Psoas muscle (tissue), 8 donors: ENCODE data around the gene MED4. TPM values are rescaled to one million over a fixed set of nuclear protein-coding genes. Genes with fewer than 3 reads are reported as not detected.

Experiments used
- ATAC-seq, 4 donors: fragments of 200-7000 bp; cut with Tn5 transposase; one replicate each; pipeline ENCODE4 v1.9.1; 2020; ENCODE audit warnings: moderate library complexity in 3 of 4, mild to moderate bottlenecking in 2 of 4
- DNase-seq, 2 donors: peaks; one replicate each; pipeline ENCODE4 v3.0.0-alpha.2; 2020
- H3K27ac ChIP-seq: fragments of 200-600 bp; one replicate; pipeline ENCODE4 v1.8.0; 2022
- H3K27me3 ChIP-seq, 3 donors: fragments of 200-600 bp in 1 of 3; one replicate each; pipeline versions ENCODE4 v1.6.1 to v1.8.0; 2013 to 2022; ENCODE audit warnings: low read length in 2 of 3, mild to moderate bottlenecking in 2 of 3, moderate library complexity in 1 of 3; ENCODE audit not compliant: insufficient read depth in 3 of 3
- H3K36me3 ChIP-seq, 2 donors: fragments of 200-600 bp in 1 of 2; one replicate each; pipeline versions ENCODE4 v1.6.1 to v1.8.0; 2013 to 2022; ENCODE audit warnings: low read depth in 1 of 2, mild to moderate bottlenecking in 1 of 2, moderate library complexity in 1 of 2; ENCODE audit not compliant: insufficient read depth in 1 of 2
- H3K4me1 ChIP-seq: fragments of 200-600 bp; one replicate; pipeline ENCODE4 v1.8.0; 2022
- H3K4me3 ChIP-seq: fragments of 200-600 bp; one replicate; pipeline ENCODE4 v1.8.0; 2022; ENCODE audit warnings: mild to moderate bottlenecking
- H3K9me3 ChIP-seq: fragments of 200-600 bp; one replicate; pipeline ENCODE4 v1.8.0; 2022
- WGBS, 3 donors: extraction: QIAGEN DNeasy Blood & Tissue Kit; methylation state at CpG; one replicate each; pipeline versions ENCODE4 v1.1.6 to v1.1.7; 2013; 5-methylcytosine and 5-hydroxymethylcytosine counted together
- intact Hi-C, 2 donors: fragments of 100-400 bp; cut with DNase I; formaldehyde crosslinking; loops; one replicate each; pipeline versions ENCODE4 v1.11.0 to v1.14.2; 2022
- polyA plus RNA-seq, 3 donors: library from polyadenylated mRNA; stranded (reverse); fragments of 200-250 nt; gene quantifications; one replicate each; pipeline ENCODE4 v1.2.3, GENCODE V29; 2013
- total RNA-seq, 4 donors: library from RNA; stranded (reverse); fragmentation: NEBNext Ultra II Directional in 2 of 4; extraction: Animal tissue kit (Norgen Biotek cat#: 25700) in 2 of 4; gene quantifications; one replicate each; pipeline versions ENCODE4 v1.2.1 to v1.2.4, GENCODE V29; 2021 to 2023
- TF ChIP-seq, protein P1 (sequence below): fragments of 200-600 bp; IDR thresholded peaks from one replicate; pipeline ENCODE4 v1.8.0; 2022; ENCODE audit warnings: antibody characterized with exemption
- donor health status: healthy with polysubstance abuse.
- donor health status: DM: no; HTN: no; CAD: no; lungs with moderate emphysema.
- donor health status: Bipolar disorder and iron deficiency.
- donor health status: healthy.
- donor health status: DM: yes; HTN: yes; CAD: no.
- donor health status: DM: no; HTN: no; CAD: no.
- donor health status: DM: no; HTN: no; CAD: no.
- donor health status: DM: yes; HTN: yes; CAD: no.

Gene MED4
- total and polyA plus RNA-seq, 7 donors, result 41.3 to 81.0 (median 48.5) TPM

DNA sequence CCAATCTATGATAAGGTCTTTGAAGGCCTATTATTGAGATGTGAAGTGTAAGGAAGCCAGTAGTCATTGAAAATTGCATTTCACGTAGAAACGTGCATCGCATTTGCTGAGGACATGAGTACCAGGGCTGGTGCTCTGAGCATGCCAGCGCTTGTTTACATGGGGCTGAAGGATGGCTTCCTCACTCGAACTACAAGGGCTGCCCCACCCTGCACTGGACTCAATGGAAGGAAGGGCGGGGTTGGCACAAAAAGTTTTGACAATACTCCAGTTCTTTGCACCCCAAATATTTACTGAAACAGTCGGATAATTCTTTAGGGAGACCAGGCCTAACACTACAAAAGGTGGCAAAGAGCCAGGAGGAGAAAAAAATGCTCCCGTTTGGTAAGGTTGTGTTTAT lies 28.9 kb upstream of the MED4 start:
- no peaks in the 10 kb centered on the region for H3K27me3 ChIP-seq
- no peaks in the 10 kb centered on the region for H3K9me3 ChIP-seq
- ATAC-seq (no peak), DNase-seq (no peak)
- TF ChIP-seq, protein P1, sequence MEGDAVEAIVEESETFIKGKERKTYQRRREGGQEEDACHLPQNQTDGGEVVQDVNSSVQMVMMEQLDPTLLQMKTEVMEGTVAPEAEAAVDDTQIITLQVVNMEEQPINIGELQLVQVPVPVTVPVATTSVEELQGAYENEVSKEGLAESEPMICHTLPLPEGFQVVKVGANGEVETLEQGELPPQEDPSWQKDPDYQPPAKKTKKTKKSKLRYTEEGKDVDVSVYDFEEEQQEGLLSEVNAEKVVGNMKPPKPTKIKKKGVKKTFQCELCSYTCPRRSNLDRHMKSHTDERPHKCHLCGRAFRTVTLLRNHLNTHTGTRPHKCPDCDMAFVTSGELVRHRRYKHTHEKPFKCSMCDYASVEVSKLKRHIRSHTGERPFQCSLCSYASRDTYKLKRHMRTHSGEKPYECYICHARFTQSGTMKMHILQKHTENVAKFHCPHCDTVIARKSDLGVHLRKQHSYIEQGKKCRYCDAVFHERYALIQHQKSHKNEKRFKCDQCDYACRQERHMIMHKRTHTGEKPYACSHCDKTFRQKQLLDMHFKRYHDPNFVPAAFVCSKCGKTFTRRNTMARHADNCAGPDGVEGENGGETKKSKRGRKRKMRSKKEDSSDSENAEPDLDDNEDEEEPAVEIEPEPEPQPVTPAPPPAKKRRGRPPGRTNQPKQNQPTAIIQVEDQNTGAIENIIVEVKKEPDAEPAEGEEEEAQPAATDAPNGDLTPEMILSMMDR, result no peak
- WGBS, 3 donors, result 60 to 71% (median 61%) methylated on average over 8 of the region's 8 CpGs
- H3K36me3 ChIP-seq, result no peaks in the 10 kb centered on the region
- no peak overlapping the region for H3K27ac ChIP-seq
- no peak overlapping the region for H3K4me3 ChIP-seq
- intact Hi-C loops, result loop anchor here (10.0 kb wide), 3 partner anchors 101 to 461 kb away; partner anchors contain the start of gene RB1 (in 1 of the 2)
- H3K4me1 ChIP-seq, result peaks cover 17% of the 10 kb centered on the region

DNA sequence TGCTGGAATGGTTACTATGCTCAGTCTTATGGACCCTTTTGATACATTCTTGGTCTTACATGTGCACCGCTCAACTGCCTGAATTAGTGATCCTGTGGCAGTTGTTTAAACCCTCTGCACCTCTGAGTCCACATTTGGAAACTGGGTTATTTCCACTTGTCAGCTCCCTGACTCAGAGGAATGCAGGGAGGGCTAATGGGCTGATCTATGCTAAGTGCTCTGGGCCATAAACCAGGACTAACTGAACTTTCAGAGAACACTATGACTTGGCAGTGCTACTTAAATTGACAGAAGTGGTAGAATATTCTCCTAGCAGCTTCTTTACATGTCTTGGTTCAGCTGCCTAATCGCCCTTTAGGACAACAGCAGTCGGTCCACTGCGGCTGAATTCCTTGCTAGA lies 26.8 kb upstream of the MED4 start:
- Histone ChIP-seq H3K9me3 (no peaks in the 10 kb centered on the region), H3K4me3 (no peak overlapping the region), H3K4me1 (peaks cover 6% of the 10 kb centered on the region), H3K36me3 (no peaks in the 10 kb centered on the region), H3K27ac (no peak overlapping the region), H3K27me3 (no peaks in the 10 kb centered on the region)
- DNase-seq, result no peak
- intact Hi-C loops, result loop anchor here (10.0 kb wide), 3 partner anchors 103 to 463 kb away; partner anchors contain the start of gene RB1 (in 1 of the 2)
- ATAC-seq, result peak in 1 of 4 donors; percentile 44
- WGBS, 3 donors, result 83 to 97% (median 93%) methylated on average over 4 of the region's 4 CpGs
- TF ChIP-seq, protein P1, result no peak

DNA sequence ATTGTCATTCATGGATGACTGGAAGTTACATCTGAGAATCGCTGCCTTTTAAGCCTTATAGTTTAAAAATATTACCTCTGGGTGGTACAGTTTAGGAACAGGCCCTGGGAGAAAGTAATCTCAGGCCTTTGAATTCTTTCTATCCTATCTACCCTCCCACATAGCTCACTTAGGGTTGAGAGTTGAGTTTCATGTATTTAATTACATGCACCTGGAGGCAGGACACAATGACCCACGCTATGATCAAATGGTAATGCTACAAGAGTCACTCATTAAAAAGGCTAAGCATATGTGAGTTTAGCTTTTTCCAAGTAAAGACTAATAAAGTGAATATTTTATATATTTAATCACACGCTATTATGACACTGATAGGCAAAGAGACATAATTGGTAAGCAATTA lies 25.3 kb upstream of the MED4 start:
- 67 to 73% (median 67%) methylated on average over 3 of the region's 3 CpGs for WGBS, 3 donors
- intact Hi-C loops, result loop anchor here (10.0 kb wide), 3 partner anchors 105 to 465 kb away; partner anchors contain the start of gene RB1 (in 1 of the 2)
- H3K36me3 ChIP-seq, result no peaks in the 10 kb centered on the region
- H3K9me3 ChIP-seq, result no peaks in the 10 kb centered on the region
- ATAC-seq, result no peak
- no peaks in the 10 kb centered on the region for H3K27me3 ChIP-seq
- no peak for DNase-seq
- H3K27ac ChIP-seq, result no peak overlapping the region
- TF ChIP-seq, protein P1, result no peak
- no peak overlapping the region for H3K4me3 ChIP-seq
- H3K4me1 ChIP-seq, result peaks cover 2% of the 10 kb centered on the region

DNA sequence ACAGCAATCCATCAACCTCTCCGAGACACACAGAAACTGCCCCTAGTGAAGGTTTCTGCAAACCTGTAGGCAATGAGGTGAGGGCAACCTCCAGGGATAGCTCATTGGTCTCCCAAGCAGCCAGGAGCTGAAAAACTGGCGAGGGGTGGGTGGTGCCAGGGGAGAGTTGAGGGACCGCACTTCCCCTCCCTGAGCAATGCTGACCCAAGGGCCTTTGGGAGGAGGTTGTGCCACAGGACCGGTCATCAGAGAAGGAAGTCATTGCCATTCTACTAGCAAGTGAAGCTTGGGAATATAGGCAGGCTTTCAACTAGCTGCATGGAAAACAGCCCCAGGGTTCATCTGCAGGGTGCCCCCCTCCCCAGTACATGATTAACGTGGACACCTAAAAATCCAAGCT lies 23.1 kb upstream of the MED4 start:
- DNase-seq (no peak), ATAC-seq (no peak)
- WGBS, 3 donors, result 89 to 90% (median 89%) methylated on average over 5 of the region's 5 CpGs
- H3K36me3 ChIP-seq, result no peaks in the 10 kb centered on the region
- intact Hi-C loops, result no loop called here
- no peaks in the 10 kb centered on the region for H3K4me1 ChIP-seq
- TF ChIP-seq, protein P1, result no peak
- no peaks in the 10 kb centered on the region for H3K27me3 ChIP-seq
- H3K4me3 ChIP-seq, result no peak overlapping the region
- no peak overlapping the region for H3K27ac ChIP-seq
- H3K9me3 ChIP-seq, result no peaks in the 10 kb centered on the region

DNA sequence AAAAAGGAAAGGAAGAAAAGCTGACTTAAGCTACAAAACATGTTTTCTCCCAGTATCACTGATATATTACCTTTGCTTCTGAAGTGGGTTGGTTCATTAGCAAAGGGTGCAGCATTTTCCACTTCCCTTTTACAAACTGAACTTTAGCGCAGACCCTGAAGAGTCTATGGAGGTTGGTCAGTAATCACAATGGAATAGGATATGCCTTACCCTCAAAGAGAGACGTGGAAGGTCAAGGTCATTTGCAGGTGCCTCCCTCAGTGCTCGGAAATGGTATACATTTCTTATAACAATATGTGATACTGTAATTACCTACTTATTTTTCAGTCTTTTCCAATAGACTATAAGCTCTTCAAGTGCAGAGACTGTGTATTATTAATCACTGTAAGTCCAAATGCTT lies 21.9 kb upstream of the MED4 start:
- no peaks in the 10 kb centered on the region for H3K36me3 ChIP-seq
- intact Hi-C loops, result no loop called here
- H3K4me3 ChIP-seq, result no peak overlapping the region
- TF ChIP-seq, protein P1, result no peak
- ATAC-seq (no peak), DNase-seq (no peak)
- 47 to 55% (median 54%) methylated on average over 3 of the region's 3 CpGs for WGBS, 3 donors
- H3K4me1 ChIP-seq, result no peaks in the 10 kb centered on the region
- H3K27ac ChIP-seq, result no peak overlapping the region
- H3K27me3 ChIP-seq, result no peaks in the 10 kb centered on the region
- H3K9me3 ChIP-seq, result no peaks in the 10 kb centered on the region
